HG03520 (cell line): Measurements from ENCODE around the gene ADARB1.

Experiments used
- ATAC-seq: cut with Tn5 transposase; IDR thresholded peaks from one replicate; pipeline ENCODE4 v1.9.1; 2021; ENCODE audit warnings: mild to moderate bottlenecking, moderate library complexity; ENCODE audit not compliant: unreplicated experiment

The ADARB1 gene

GRCh38 chr21:45054227-45054926 is 20.0 kb upstream of the ADARB1 start:
- no peak for ATAC-seq

- no peak for ATAC-seq
Observed at GRCh38 chr21:45054927-45055612, 19.3 kb upstream of the ADARB1 start.

- ATAC-seq, result no peak
Observed at GRCh38 chr21:45055861-45056260, 18.5 kb upstream of the ADARB1 start.

- ATAC-seq, result no peak
Observed at GRCh38 chr21:45056296-45056904, 18.0 kb upstream of the ADARB1 start.

- ATAC-seq, result no peak
Observed at GRCh38 chr21:45056917-45057560, 17.3 kb upstream of the ADARB1 start.

GRCh38 chr21:45057886-45058285 is 16.5 kb upstream of the ADARB1 start:
- ATAC-seq, result no peak

- ATAC-seq, result no peak
Observed at GRCh38 chr21:45059121-45059520, 15.3 kb upstream of the ADARB1 start.

GRCh38 chr21:45060089-45060488 is 14.3 kb upstream of the ADARB1 start:
- ATAC-seq, result no peak

- no peak for ATAC-seq
Observed at GRCh38 chr21:45060675-45061311, 13.6 kb upstream of the ADARB1 start.

- ATAC-seq, result no peak
Observed at GRCh38 chr21:45064091-45064490, 10.3 kb upstream of the ADARB1 start.

- ATAC-seq, result no peak
Observed at GRCh38 chr21:45064618-45065399, 9.6 kb upstream of the ADARB1 start.

GRCh38 chr21:45067462-45068285 is 6.7 kb upstream of the ADARB1 start:
- no peak for ATAC-seq

- no peak for ATAC-seq
Observed at GRCh38 chr21:45069085-45069484, 5.3 kb upstream of the ADARB1 start.

- ATAC-seq, result no peak
Observed at GRCh38 chr21:45069711-45070110, 4.7 kb upstream of the ADARB1 start.

- ATAC-seq, result no peak
Observed at GRCh38 chr21:45071078-45071873, 3.1 kb upstream of the ADARB1 start.

GRCh38 chr21:45071874-45072737 is 2.3 kb upstream of the ADARB1 start:
- ATAC-seq, result no peak

- ATAC-seq, result no peak
Observed at GRCh38 chr21:45072738-45073300, 1.6 kb upstream of the ADARB1 start.
